ENCODE data around the gene SLC34A2.

GRCh38 chr4:25700661-25701060 lies 45.0 kb downstream of the SLC34A2 start:
- no peak for TF ChIP-seq POLR2A (IDR thresholded peaks at IDR 0.05)
- TF ChIP-seq CTCF (IDR thresholded peaks at IDR 0.05) = no peak

Measured in upper lobe of left lung (tissue), 4 donors.